ENCODE results near the gene SHC1.

SHC1 gene

GRCh38 chr1:155000726-155001424 lies 30.3 kb upstream of the SHC1 start (continued):
- TF ChIP-seq KLF9 (tag by site-specific recombination; IDR thresholded peaks at IDR 0.05; ENCODE audit: low read depth) (peak; percentile 78), ZNF768 (tag by site-specific recombination; IDR thresholded peaks at IDR 0.05) (no peak), INSM2 (tag by site-specific recombination; IDR thresholded peaks at IDR 0.05) (peak; percentile 79), BCL6B (tag by site-specific recombination; IDR thresholded peaks at IDR 0.05) (no peak), ZSCAN18 (tag by site-specific recombination; IDR thresholded peaks at IDR 0.05) (peak; percentile 94; the same call in 1 of the 2 replicates), CTCF (tag by site-specific recombination; IDR thresholded peaks at IDR 0.05) (peak; percentile 30; the same call in 1 of the 2 replicates), ZNF155 (tag by site-specific recombination; IDR thresholded peaks at IDR 0.05) (no peak), ZNF37A (tag by site-specific recombination; IDR thresholded peaks at IDR 0.05) (no peak; the same call in 1 of the 2 replicates)

GRCh38 chr1:155000411-155000725 lies 29.8 kb upstream of the SHC1 start:
- Histone ChIP-seq H3K9me3 (ENCODE audit: control insufficient read depth, insufficient read depth, low read depth, low read length) (no peaks in the 10 kb centered on the region), H3K36me3 (ENCODE audit: control insufficient read depth in 2 of 2, insufficient read depth in 1 of 2, low read length in 2 of 2) (no peaks in the 10 kb centered on the region), H3K27ac (ENCODE audit: extremely low read depth, low read depth, low read length) (peak overlapping the region; percentile 83), H3K4me1 (ENCODE audit: control insufficient read depth, insufficient read depth, low read length) (peaks cover 13% of the 10 kb centered on the region), H3K4me3 (ENCODE audit: low read depth, low read length) (peak overlapping the region; percentile 50)
- ChIA-PET CTCF (interaction anchor here (0.7 to 8.9 kb wide), 13 partner anchors 13 to 441 kb away, joined by 3 to 55 read pairs (median 8); partner anchors contain the start of genes FLAD1, PBXIP1 and SHC1), POLR2A (interaction anchor here (0.8 to 1.8 kb wide), 3 partner anchors 12 to 44 kb away, joined by 3 to 8 read pairs (median 6); partner anchors contain the start of gene PBXIP1)
- no peak for TF ChIP-seq ZNF239 (tag by site-specific recombination; IDR thresholded peaks at IDR 0.05)
- TF ChIP-seq ZNF610 (tag by site-specific recombination; IDR thresholded peaks at IDR 0.05; ENCODE audit: borderline replicate concordance) = no peak
- TF ChIP-seq OSR2 (tag by site-specific recombination; IDR thresholded peaks at IDR 0.05) = no peak
- TF ChIP-seq ZNF2 (tag by site-specific recombination; IDR thresholded peaks at IDR 0.05) = no peak
- TF ChIP-seq ZBTB8A (tag by site-specific recombination; IDR thresholded peaks at IDR 0.05) = no peak
- TF ChIP-seq HOXD13 (CRISPR knock-in tag; IDR thresholded peaks at IDR 0.05; ENCODE audit: borderline replicate concordance) = no peak
- no peak for TF ChIP-seq ZNF473 (tag by site-specific recombination; IDR thresholded peaks at IDR 0.05)
- TF ChIP-seq ZNF214 (tag by site-specific recombination; IDR thresholded peaks at IDR 0.05; ENCODE audit: borderline replicate concordance) = no peak
- TF ChIP-seq ZNF558 (tag by site-specific recombination; IDR thresholded peaks at IDR 0.05) = no peak
- TF ChIP-seq ZNF48 (tag by site-specific recombination; IDR thresholded peaks at IDR 0.05) = no peak
- no peak for TF ChIP-seq ZNF211 (tag by site-specific recombination; IDR thresholded peaks at IDR 0.05; ENCODE audit: low read depth)
- TF ChIP-seq TRIM28 (IDR thresholded peaks at IDR 0.05; ENCODE audit: borderline replicate concordance, low read length) = no peak

Data from HEK293 (cell line).